Forelimb muscle (tissue), 1 donor: Measurements from ENCODE around the gene SRBD1. TPM values are rescaled to one million over a fixed set of nuclear protein-coding genes. Genes with fewer than 3 reads are reported as not detected.

Experiments used
- DNase-seq: peaks from one replicate; pipeline ENCODE4 v3.0.0-alpha.2; 2013; ENCODE audit warnings: low read depth
- polyA plus RNA-seq: library from polyadenylated mRNA; unstranded; fragments of 120-200 nt; gene quantifications from one replicate; pipeline ENCODE4 v1.2.1, GENCODE V29; 2013; ENCODE audit not compliant: insufficient read length

The SRBD1 gene
- polyA plus RNA-seq, 1 donor, result 9.2 TPM

DNA sequence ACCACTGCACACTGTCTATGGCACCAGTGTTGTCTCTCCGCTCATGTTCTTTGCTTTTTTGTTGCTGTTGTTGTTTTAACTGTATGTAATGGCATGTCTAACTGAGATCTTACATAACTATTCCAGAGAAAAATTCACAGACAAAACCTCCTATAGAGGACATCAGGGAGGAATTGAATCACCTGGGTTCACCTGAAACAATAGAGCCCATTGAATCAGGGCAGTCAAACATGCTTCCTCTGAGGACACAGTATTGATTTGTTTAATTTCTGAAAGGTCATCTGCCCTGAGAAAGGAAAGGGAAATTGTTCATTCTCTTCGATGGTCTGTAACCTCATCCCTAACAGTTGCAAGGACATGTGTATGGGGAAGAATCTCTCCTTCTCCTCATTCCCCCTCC lies 237.5 kb downstream of the SRBD1 start:
- DNase-seq, result no peak

GRCh38 chr2:45370369-45370768 lies 240.7 kb downstream of the SRBD1 start:
- DNase-seq, result no peak

DNA sequence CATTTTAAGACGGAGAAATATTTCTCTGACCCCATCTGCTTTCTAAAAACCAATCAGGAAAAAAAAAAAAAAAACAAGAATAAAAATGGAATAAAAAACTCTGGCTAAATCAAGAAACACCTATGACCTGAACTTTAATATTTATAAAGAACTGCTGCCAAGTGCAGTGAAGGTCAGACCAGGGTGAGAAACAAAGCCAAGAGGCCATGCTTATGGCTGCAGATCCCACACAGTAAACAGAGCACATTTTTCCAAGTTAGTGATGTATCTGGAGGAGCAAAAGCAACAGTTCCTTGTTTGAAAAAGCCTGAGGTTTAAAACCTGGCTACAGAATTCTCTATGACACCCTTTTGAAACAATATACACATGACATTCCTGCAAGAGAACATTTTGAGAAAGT lies 242.3 kb downstream of the SRBD1 start:
- no peak for DNase-seq

GRCh38 chr2:45361666-45362065 lies 249.4 kb downstream of the SRBD1 start:
- no peak for DNase-seq

- no peak for DNase-seq
Measured at GRCh38 chr2:45354776-45355175, 256.3 kb downstream of the SRBD1 start.

DNA sequence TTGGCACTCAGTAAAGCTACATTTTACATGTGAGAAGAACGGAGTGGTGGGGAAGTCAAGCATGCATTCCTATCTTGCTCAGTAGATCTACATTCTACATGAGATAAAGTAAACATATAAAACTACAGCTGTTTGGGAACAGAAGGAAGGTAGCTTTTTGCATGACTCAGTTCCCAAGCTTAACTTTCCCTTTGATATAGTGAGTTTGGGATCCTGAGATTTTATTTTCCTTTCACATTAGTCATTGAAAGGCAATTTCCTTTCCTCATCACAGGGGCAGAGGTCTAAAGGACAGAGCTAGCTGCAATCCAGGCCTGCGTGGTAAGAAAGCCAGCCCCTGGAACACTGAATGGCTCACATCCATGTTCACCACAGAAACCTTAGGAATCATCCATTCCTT lies 257.2 kb downstream of the SRBD1 start:
- DNase-seq, result no peak

- no peak for DNase-seq
Measured at GRCh38 chr2:45352506-45352905, 258.6 kb downstream of the SRBD1 start.

DNA sequence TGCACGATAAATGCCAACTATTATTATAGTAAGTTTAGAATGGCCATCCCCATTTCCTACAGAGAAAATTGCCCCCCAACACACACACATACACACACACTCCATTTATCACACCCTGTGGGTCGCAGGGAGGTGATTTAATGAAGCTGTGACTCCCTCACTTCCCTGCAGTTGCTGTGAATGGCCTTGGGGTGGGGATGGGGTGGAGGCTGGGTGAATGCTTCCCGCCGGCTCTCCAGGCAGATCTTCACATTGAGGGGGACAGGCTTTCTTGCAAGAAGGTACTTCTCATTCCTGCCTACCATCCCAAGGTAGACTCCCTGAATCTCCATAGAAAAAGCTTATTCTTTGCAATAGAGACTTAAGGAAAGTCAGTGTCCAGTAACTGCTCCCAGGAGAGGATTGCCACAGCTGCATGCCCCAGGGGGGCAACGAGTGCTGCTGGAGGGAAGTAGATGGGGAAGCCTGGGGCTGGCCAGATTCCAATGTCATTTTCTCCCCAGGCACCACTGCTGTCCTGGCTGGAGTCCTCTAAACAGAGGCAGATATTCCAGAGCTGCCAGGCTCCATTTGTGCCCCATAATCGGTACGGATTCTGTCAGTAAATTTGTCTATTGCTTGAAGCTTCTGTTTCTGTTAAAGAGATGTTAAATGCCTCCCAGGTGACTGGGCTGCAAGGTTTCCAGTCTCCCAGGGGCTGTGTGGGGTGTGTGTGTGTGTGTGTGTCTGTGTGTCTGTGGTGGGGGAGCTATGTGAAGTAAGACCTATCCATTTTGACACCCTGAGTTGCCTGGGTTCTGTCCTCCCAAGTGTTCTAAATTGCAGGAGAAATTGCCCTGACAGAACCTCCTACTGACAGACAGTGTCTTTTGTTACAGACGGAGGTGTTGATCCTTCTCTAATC lies 265.5 kb downstream of the SRBD1 start:
- DNase-seq, result no peak

DNA sequence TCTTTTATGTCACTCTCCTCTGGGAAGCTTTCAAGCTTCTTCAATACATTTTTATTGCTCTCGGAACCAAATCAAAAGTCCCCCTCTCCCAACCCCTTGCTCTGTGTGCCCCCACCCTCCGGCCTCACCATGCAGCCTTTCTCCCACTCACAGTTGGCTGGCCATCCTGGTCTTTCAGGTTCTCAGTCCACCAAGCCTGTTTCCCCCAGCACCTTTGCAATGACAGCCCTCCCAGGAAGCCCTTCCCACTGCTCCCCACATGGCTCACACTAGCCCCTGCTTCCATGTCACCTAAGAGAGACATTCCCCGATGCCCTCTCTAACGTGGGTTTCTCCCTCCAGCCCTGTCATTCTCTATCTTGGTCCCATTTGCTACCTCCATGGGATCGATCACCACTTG lies 266.6 kb downstream of the SRBD1 start:
- DNase-seq, result no peak

DNA sequence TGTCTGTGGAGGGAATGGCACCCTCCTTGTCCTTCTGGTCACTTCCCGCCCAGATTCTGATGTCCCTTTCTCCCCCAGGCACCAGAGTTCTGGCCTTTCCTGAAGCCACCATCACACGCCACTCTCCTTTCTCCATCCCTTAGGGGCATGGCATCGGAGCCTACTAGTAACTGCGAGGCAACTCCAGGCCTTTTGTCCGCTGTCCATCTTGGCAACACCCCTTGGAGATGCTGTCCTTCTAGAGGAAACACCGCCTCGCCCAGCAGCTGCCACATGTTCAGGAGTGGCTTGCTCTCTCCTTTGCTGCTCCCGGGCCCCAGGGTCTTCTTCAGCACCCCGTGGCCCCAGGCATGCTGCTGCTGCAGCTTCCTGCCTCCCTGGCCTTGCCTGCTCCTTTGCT lies 267.0 kb downstream of the SRBD1 start:
- DNase-seq, result no peak

DNA sequence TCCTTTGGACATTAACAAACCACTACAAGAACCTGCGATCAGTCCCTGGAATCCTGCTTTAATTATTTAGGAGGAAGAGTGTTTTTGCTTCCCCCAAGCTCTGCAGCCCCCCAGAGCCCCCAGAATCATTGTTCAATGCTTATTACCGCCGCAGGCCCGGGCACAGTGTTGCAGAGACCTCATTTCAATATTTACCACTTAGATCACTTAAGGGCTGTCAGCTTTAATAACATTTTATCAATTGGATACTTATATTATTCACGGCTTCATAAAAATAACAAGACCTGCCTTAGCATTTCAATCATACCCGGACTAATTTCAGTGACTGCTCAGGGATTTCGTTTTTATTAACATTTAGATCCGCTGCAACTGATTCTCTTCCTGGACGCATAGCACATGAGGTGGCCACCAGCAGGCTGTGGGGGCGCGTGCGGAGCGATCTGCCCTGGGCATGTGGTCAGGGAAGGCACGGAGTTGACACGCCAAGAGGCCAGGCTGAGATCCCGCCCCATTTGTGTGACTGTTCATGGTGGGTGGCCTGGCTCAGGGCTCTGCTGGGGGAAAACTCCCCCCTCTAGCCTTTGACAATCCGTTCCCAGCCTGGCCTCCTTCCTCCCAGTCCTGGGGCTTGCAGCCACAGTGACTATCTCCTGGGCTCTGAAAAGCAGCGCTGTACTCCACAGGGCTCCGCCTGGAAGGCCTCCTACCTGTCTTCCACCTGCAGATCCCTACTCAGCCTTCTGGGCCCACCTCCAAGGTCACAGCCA lies 267.6 kb downstream of the SRBD1 start:
- DNase-seq, result no peak

DNA sequence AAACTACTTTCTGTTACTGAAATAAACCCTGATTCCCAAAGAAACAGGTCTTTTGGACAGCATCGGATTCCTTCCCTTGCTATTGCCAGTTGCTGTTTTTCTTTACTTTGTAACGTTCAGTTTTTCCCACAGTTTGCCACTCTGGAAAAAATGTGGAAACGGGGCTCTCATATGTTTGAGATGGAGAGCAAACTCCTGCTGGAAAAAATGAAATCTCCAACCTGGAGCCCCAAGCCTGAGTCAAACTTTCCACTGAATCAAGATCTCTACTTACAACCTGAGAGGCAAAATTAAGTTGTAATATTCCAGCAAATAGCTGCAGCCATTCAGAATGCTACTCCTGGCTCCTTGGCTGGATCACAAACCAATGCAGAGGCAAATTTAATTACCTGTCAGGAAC lies 270.7 kb downstream of the SRBD1 start:
- DNase-seq, result peak; percentile 26

GRCh38 chr2:45339253-45339652 lies 271.8 kb downstream of the SRBD1 start:
- DNase-seq, result no peak

Other genes with a start within 250 kb of the SRBD1 start
- gene PRKCE, start 40.4 kb upstream of the SRBD1 start, polyA plus RNA-seq, result 5.1 TPM